ENCODE measurements around the gene SKIC2. TPM values are rescaled to one million over a fixed set of nuclear protein-coding genes. Genes with fewer than 3 reads are reported as not detected.

The SKIC2 gene
- total and polyA plus RNA-seq, 2 of the 4 experiments (the other 2 are of a cell fraction) = 30.6 to 46.0 TPM

DNA sequence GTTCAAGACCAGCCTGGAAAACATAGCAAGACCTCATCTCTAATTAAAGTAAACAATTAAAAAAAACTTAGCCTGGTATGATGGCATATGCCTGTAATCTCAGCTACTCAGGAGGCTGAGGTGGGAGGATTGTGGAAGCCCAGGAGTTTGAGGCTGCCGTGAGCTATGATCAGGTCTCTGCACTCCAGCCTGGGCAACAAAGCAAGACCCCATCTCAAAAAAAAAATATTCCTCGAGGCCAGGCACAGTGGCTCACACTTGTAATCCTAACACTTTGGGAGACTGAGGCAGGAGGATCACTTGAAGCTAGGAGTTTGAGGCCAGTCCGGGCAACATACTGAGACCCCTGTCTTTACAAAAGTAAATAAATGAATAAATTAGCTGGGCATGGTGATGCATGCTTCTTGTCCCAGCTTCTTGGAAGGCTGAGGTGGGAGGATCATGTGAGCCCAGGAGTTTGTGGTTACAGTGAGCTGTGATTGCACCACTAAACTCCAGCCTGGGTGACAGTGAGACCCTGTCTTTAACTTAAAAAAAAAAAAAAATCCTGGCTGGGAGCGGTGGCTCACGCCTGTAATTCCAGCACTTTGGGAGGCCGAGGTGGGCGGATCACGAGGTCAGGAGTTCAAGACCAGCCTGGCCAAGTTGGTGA is 40.8 kb upstream of the SKIC2 start:
- no peak for ATAC-seq (ENCODE audit: low read depth)
- BruUV-seq (replicated peaks) = no TSS peak
- H4K91ac ChIP-seq (ENCODE audit: insufficient read depth, low read depth, low read length) = no peak overlapping the region
- H3K36me3 ChIP-seq (ENCODE audit: control insufficient read depth, insufficient read depth, low read length) = no peaks in the 10 kb centered on the region
- ChIA-PET CTCF (interaction anchor here (1.3 kb wide), 1 partner anchor 22 kb away, joined by 3 read pairs; no protein-coding TSS in a partner anchor), POLR2A (ENCODE audit: unreplicated experiment) (no interaction called here)
- H3K14ac ChIP-seq (replicated peaks; ENCODE audit: low read depth, low read length) = no peak overlapping the region
- H2BK15ac ChIP-seq (ENCODE audit: low read depth, low read length) = no peak overlapping the region
- no peak overlapping the region for H4K8ac ChIP-seq (ENCODE audit: low read depth in 2 of 2, low read length in 2 of 2)
- no peak overlapping the region for H2BK20ac ChIP-seq (ENCODE audit: low read depth, low read length)
- no peaks in the 10 kb centered on the region for H4K20me1 ChIP-seq (ENCODE audit: insufficient read depth, low read length)
- H2AK5ac ChIP-seq (ENCODE audit: low read depth, low read length) = no peak overlapping the region
- H3K4me2 ChIP-seq (ENCODE audit: low read depth, low read length) = no peak overlapping the region
- in situ Hi-C loops (cut with MboI; ENCODE audit: low sequenced_read_pairs) (no loop called here), intact Hi-C loops (cut with micrococcal nuclease) (no loop called here), dilution Hi-C loops (cut with HindIII; ENCODE audit: low sequenced_read_pairs, unreplicated experiment) (no loop called here)
- no peak overlapping the region for H3K9ac ChIP-seq (ENCODE audit: low read depth, low read length)
- H2BK5ac ChIP-seq (ENCODE audit: low read depth, low read length, poor library complexity, severe bottlenecking) = no peak overlapping the region
- H4K5ac ChIP-seq (ENCODE audit: low read depth, low read length) = no peak overlapping the region
- peaks cover 5% of the 10 kb centered on the region; the same call in 1 of the 2 replicates for H3K4me1 ChIP-seq (ENCODE audit: control insufficient read depth, insufficient read depth, low read length)
- H3K9me3 ChIP-seq (ENCODE audit: control insufficient read depth, insufficient read depth, low read length) = no peaks in the 10 kb centered on the region
- TF ChIP-seq NFE2L2 (IDR thresholded peaks at IDR 0.05; ENCODE audit: low read depth, low read length) (no peak), FOS (IDR thresholded peaks at IDR 0.05; ENCODE audit: low read depth, low read length) (no peak), RCOR1 (IDR thresholded peaks at IDR 0.05; ENCODE audit: insufficient replicate concordance, low read length) (no peak), MXI1 (IDR thresholded peaks at IDR 0.05; ENCODE audit: borderline replicate concordance, low read depth, low read length) (no peak), CHD1 (IDR thresholded peaks at IDR 0.05; ENCODE audit: low read depth, low read length) (no peak)
- no peak overlapping the region for H2AFZ ChIP-seq (replicated peaks; ENCODE audit: low read length, poor library complexity)
- no peaks in the 10 kb centered on the region for H3K9me1 ChIP-seq (ENCODE audit: insufficient read depth, low read length)
- no peak overlapping the region for H3K56ac ChIP-seq (ENCODE audit: extremely low read depth, insufficient read depth, low read length)
- no peaks in the 10 kb centered on the region for H3K79me1 ChIP-seq (ENCODE audit: low read depth in 1 of 2, low read length in 2 of 2)
- H3K27me3 ChIP-seq (ENCODE audit: control insufficient read depth, insufficient read depth, low read length) = 0 out of 2 replicates have a peak, but pooled peaks cover 2% of the 10 kb centered on the region
- no peak overlapping the region for H3K23ac ChIP-seq (ENCODE audit: low read depth, low read length)
- H3K18ac ChIP-seq (ENCODE audit: low read depth, low read length) = no peak overlapping the region
- no peak overlapping the region for H3K4me3 ChIP-seq (ENCODE audit: insufficient read depth, low read depth, low read length)
- no peak overlapping the region for H2AK9ac ChIP-seq (replicated peaks; ENCODE audit: low read depth, low read length, poor library complexity)
- no peak overlapping the region for H3K27ac ChIP-seq (ENCODE audit: insufficient read depth, low read length)
- DNase-seq = no peak
- H3K4ac ChIP-seq (ENCODE audit: low read depth, low read length) = no peak overlapping the region
- WGBS, 2 experiments (ENCODE audit: extremely low coverage in 2 of 2, insufficient read length in 1 of 2) = no CpG with 5 or more reads among the region's 8 CpGs
- no peak overlapping the region for H2BK120ac ChIP-seq (ENCODE audit: low read depth, low read length)
